K562 (cell line): ENCODE data around the gene DHPS. TPM values are rescaled to one million over a fixed set of nuclear protein-coding genes. Genes with fewer than 3 reads are reported as not detected.
A peak's percentile ranks its signal among the peaks of the same experiment; 100 is the strongest.

Experiments used
- ATF1 ChIP-seq, 2 experiments: fragments of 450-650 bp in 1 of 2; IDR thresholded peaks; 2 replicates each; pipeline ENCODE4 v1.6.1; 2016; ENCODE audit warnings: missing compliant biosample characterization in 1 of 2, missing genetic modification characterization in 1 of 2
- ELF1 ChIP-seq: fragments of 200-800 bp; sonication (Bioruptor generic); IDR thresholded peaks from 2 replicates; pipeline ENCODE4 v1.6.1; 2016; ENCODE audit warnings: missing genetic modification characterization, missing compliant biosample characterization
- ETV5 ChIP-seq: sonication (generic); formaldehyde crosslinking; IDR thresholded peaks from 2 replicates; pipeline ENCODE4 v1.4.0; 2020; ENCODE audit warnings: low read depth, mild to moderate bottlenecking, missing genetic modification reagents
- GABPB2 ChIP-seq: fragments of 250-450 bp; sonication (Bioruptor Pico); conservative IDR thresholded peaks from 2 replicates; pipeline ENCODE4 v1.5.1; 2021; ENCODE audit warnings: mild to moderate bottlenecking
- HDAC1 ChIP-seq, 2 experiments: fragments of 450-650 bp; IDR thresholded peaks; 2 replicates each; pipeline ENCODE4 v1.6.1; 2016 to 2017; ENCODE audit warnings: inconsistent platforms in 1 of 2, mild to moderate bottlenecking in 1 of 2, moderate library complexity in 1 of 2
- IFI16 ChIP-seq: fragments of 250-450 bp; sonication (Bioruptor Pico); IDR thresholded peaks from 2 replicates; pipeline ENCODE4 v2.1.2; 2022; ENCODE audit warnings: mild to moderate bottlenecking, inconsistent platforms
- KDM5B ChIP-seq: fragments of 200-600 bp; sonication (generic); IDR thresholded peaks from 2 replicates; pipeline ENCODE4 v1.6.1; 2012; ENCODE audit warnings: low read depth, mild to moderate bottlenecking, moderate library complexity, low read length, control low read depth, inconsistent platforms; ENCODE audit not compliant: insufficient replicate concordance
- KLF6 ChIP-seq: fragments of 250-450 bp; sonication (Bioruptor Pico); IDR thresholded peaks from 2 replicates; pipeline ENCODE4 v1.4.0; 2020; ENCODE audit warnings: mild to moderate bottlenecking, moderate library complexity, borderline replicate concordance
- MED1 ChIP-seq: sonication (generic); formaldehyde crosslinking; IDR thresholded peaks from 2 replicates; pipeline ENCODE4 v1.8.1; 2023; ENCODE audit warnings: missing genetic modification reagents, borderline replicate concordance
- POLR2A ChIP-seq: fragments of 450-650 bp; conservative IDR thresholded peaks from 2 replicates; pipeline ENCODE4 v1.6.1; 2016
- PPARD ChIP-seq: fragments of 250-450 bp; sonication (Bioruptor Pico); IDR thresholded peaks from 2 replicates; pipeline ENCODE4 v1.8.0; 2022; ENCODE audit warnings: inconsistent platforms, mild to moderate bottlenecking, moderate library complexity
- PRMT5 ChIP-seq: sonication (generic); formaldehyde crosslinking; IDR thresholded peaks from 2 replicates; pipeline ENCODE4 v1.5.0; 2020; ENCODE audit warnings: missing genetic modification reagents
- RBM39 ChIP-seq: fragments of 200-400 bp; formaldehyde crosslinking; optimal IDR thresholded peaks from 2 replicates; pipeline ENCODE3; 2018; ENCODE audit warnings: low read depth, low read length
- RNF2 ChIP-seq: sonication (generic); IDR thresholded peaks from 2 replicates; pipeline ENCODE4 v1.6.1; 2016
- SETDB1 ChIP-seq: IDR thresholded peaks from one replicate; pipeline ENCODE4 v1.6.1; 2012; ENCODE audit warnings: low read length, control low read depth, inconsistent platforms
- SMC3 ChIP-seq: conservative IDR thresholded peaks from 2 replicates; pipeline ENCODE4 v1.6.1; 2011; ENCODE audit warnings: low read depth, low read length, improper control_type of control experiment; ENCODE audit not compliant: insufficient read depth
- TAF7 ChIP-seq: fragments of 450-650 bp; IDR thresholded peaks from 2 replicates; pipeline ENCODE4 v1.6.1; 2016; ENCODE audit warnings: missing genetic modification characterization, missing compliant biosample characterization
- TEAD1 ChIP-seq, 2 experiments: fragments of 450-650 bp in 1 of 2; sonication (generic) in 1 of 2; formaldehyde crosslinking; IDR thresholded peaks; 2 replicates each; pipeline versions ENCODE4 v1.4.0 to v1.8.0; 2020 to 2022; ENCODE audit warnings: mild to moderate bottlenecking in 2 of 2, missing genetic modification reagents in 1 of 2
- TEAD4 ChIP-seq, 2 experiments: sonication (generic) in 1 of 2; formaldehyde crosslinking in 1 of 2; IDR thresholded peaks; 2 replicates each; pipeline versions ENCODE4 v1.6.1 to v1.8.0; 2012 to 2022; ENCODE audit warnings: borderline replicate concordance in 1 of 2, inconsistent platforms in 1 of 2, low read length in 1 of 2, mild to moderate bottlenecking in 1 of 2, missing genetic modification reagents in 1 of 2
- THRAP3 ChIP-seq: fragments of 450-650 bp; IDR thresholded peaks from 2 replicates; pipeline ENCODE4 v1.6.1; 2016; ENCODE audit warnings: mild to moderate bottlenecking, inconsistent platforms, borderline replicate concordance
- TRIM28 ChIP-seq: fragments of 450-650 bp; IDR thresholded peaks from 2 replicates; pipeline ENCODE4 v1.6.1; 2017
- ZNF140 ChIP-seq: fragments of 250-450 bp; sonication (Bioruptor Pico); IDR thresholded peaks from 2 replicates; pipeline ENCODE4 v1.8.0; 2021; ENCODE audit warnings: moderate library complexity, mild to moderate bottlenecking, inconsistent platforms
- ZNF212 ChIP-seq: fragments of 450-650 bp; formaldehyde crosslinking; IDR thresholded peaks from 2 replicates; pipeline ENCODE4 v1.4.0; 2020; ENCODE audit warnings: mild to moderate bottlenecking
- ZNF707 ChIP-seq: fragments of 250-450 bp; sonication (Bioruptor Pico); conservative IDR thresholded peaks from 2 replicates; pipeline ENCODE4 v1.8.0; 2022; ENCODE audit warnings: inconsistent platforms, mild to moderate bottlenecking, moderate library complexity
- ZNF830 ChIP-seq: fragments of 250-450 bp; sonication (Bioruptor Pico); IDR thresholded peaks from 2 replicates; pipeline ENCODE4 v1.5.0; 2021; ENCODE audit warnings: mild to moderate bottlenecking
- polyA plus RNA-seq, 8 experiments: library from polyadenylated mRNA; depleted of rRNA in 4 of 8; stranded (reverse) in 5 of 8; unstranded in 3 of 8; fragments of >200 nt; fragmentation: Nextera tagmentation in 2 of 8; fragmentation: Illumina TruSeq in 1 of 8; extraction: Ambion mirVana in 2 of 8; extraction: Trizol in 1 of 8; gene quantifications; 2 replicates each; pipeline versions ENCODE4 v1.2.1 to v1.2.3, GENCODE V29; 2011 to 2014; ENCODE audit warnings: inconsistent platforms in 1 of 8, missing spikeins in 1 of 8
- total RNA-seq, 7 experiments: library from RNA; depleted of rRNA in 6 of 7; stranded (reverse); fragments of >200 nt in 6 of 7; fragmentation: Illumina TruSeq in 2 of 7; extraction: Trizol in 2 of 7; gene quantifications; 2 replicates each; pipeline versions ENCODE4 v1.2.1 to v1.2.3, GENCODE V29; 2011 to 2021; ENCODE audit warnings: low replicate concordance in 1 of 7
- TF ChIP-seq, protein P1 (sequence below): sonication (generic); formaldehyde crosslinking; IDR thresholded peaks from 2 replicates; pipeline ENCODE4 v1.8.1; 2023; ENCODE audit warnings: mild to moderate bottlenecking, missing genetic modification reagents
- TF ChIP-seq, protein P2 (sequence below): fragments of 200-800 bp; sonication (Bioruptor generic); IDR thresholded peaks from 2 replicates; pipeline ENCODE4 v1.6.1; 2017; ENCODE audit warnings: missing genetic modification characterization, missing compliant biosample characterization

DHPS gene
- total and polyA plus RNA-seq, 9 of the 15 experiments (the other 6 are each of a cell fraction or from before 2014, with no cell fraction given) = 47.1 to 110 (median 79.9) TPM

DNA sequence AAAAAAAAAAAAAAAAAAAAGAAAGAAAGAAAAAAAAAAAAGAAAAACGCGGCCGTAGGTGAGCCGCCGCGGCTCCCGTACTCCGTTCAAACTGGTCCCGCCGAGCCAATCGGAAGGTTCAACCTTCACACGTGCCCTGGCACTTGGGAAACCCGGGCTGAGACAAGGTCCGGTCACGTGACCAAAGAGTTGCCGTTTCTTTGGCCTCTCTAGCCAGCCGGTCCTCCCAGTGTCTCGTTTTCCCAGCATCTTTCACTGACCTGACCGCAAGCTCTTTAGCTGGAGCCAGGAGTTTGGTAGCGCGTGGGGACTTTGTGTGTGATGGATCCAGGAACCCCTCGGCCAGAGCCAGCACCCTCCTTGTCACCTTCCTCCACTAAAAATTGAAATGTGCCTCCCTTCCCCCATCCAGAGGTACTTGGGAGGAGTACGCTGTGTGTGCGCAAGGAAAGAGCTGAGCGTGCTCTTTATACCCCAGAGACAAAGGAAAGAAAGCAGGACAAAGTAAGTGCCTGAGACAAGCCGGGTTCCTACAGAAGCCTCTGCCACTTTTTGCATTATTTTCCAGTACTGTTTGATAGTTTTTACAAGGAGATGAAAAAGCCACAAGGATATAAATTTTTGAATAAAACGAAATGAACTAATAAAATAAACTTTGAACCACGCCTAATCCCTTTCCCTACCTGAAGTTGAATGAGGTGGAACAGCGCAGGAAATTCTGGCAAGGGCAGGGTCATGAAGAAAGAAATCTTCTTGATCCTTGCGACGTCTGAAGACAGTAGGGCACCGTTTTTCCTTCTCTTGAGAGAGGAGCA, 41.1 kb upstream of the DHPS start (continued):
- TF ChIP-seq KDM5B (peak; percentile 7), RBM39 (no peak), SETDB1 (no peak), ZNF140 (CRISPR knock-in tag) (no peak), SMC3 (no peak), THRAP3 (0 out of 2 replicates have a peak, but pooled peaks have one; percentile 53), ATF1 (CRISPR knock-in tag; IDR thresholded peaks at IDR 0.05) (no peak), ATF1 (tag; IDR thresholded peaks at IDR 0.05) (peak; percentile 84), ELF1 (tag) (peak; percentile 69), RNF2 (no peak), TEAD4 (IDR thresholded peaks at IDR 0.05; ENCODE audit: low read length) (no peak), TEAD4 (CRISPR knock-in tag; IDR thresholded peaks at IDR 0.05; ENCODE audit: borderline replicate concordance) (no peak), ZNF707 (CRISPR knock-in tag) (no peak), IFI16 (CRISPR knock-in tag) (no peak), HDAC1 (IDR thresholded peaks at IDR 0.05) (peak in 1 of 2 experiments; percentile 80; a peak in 2 of 4 replicates), TRIM28 (no peak), ZNF212 (CRISPR knock-in tag) (no peak), PPARD (CRISPR knock-in tag) (no peak), POLR2A (peak; percentile 85), ETV5 (peak; percentile 64), PRMT5 (CRISPR knock-in tag) (no peak), TAF7 (tag) (no peak), TEAD1 (CRISPR knock-in tag; IDR thresholded peaks at IDR 0.05) (peak in 1 of 2 experiments; percentile 63; a peak in 1 of 4 replicates), GABPB2 (CRISPR knock-in tag) (no peak), ZNF830 (CRISPR knock-in tag) (no peak), KLF6 (CRISPR knock-in tag) (0 out of 2 replicates have a peak, but pooled peaks have one; percentile 52), MED1 (CRISPR knock-in tag) (no peak)
- TF ChIP-seq, protein P1, sequence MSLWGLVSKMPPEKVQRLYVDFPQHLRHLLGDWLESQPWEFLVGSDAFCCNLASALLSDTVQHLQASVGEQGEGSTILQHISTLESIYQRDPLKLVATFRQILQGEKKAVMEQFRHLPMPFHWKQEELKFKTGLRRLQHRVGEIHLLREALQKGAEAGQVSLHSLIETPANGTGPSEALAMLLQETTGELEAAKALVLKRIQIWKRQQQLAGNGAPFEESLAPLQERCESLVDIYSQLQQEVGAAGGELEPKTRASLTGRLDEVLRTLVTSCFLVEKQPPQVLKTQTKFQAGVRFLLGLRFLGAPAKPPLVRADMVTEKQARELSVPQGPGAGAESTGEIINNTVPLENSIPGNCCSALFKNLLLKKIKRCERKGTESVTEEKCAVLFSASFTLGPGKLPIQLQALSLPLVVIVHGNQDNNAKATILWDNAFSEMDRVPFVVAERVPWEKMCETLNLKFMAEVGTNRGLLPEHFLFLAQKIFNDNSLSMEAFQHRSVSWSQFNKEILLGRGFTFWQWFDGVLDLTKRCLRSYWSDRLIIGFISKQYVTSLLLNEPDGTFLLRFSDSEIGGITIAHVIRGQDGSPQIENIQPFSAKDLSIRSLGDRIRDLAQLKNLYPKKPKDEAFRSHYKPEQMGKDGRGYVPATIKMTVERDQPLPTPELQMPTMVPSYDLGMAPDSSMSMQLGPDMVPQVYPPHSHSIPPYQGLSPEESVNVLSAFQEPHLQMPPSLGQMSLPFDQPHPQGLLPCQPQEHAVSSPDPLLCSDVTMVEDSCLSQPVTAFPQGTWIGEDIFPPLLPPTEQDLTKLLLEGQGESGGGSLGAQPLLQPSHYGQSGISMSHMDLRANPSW (CRISPR knock-in tag) = no peak
- TF ChIP-seq, protein P2, sequence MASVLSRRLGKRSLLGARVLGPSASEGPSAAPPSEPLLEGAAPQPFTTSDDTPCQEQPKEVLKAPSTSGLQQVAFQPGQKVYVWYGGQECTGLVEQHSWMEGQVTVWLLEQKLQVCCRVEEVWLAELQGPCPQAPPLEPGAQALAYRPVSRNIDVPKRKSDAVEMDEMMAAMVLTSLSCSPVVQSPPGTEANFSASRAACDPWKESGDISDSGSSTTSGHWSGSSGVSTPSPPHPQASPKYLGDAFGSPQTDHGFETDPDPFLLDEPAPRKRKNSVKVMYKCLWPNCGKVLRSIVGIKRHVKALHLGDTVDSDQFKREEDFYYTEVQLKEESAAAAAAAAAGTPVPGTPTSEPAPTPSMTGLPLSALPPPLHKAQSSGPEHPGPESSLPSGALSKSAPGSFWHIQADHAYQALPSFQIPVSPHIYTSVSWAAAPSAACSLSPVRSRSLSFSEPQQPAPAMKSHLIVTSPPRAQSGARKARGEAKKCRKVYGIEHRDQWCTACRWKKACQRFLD (CRISPR knock-in tag) = peak; percentile 81; the same call in 1 of the 2 replicates
